GM12872 (cell line): ENCODE measurements around the gene LAMC2.

Experiments used
- TF ChIP-seq, protein P1 (sequence below): IDR thresholded peaks from 3 replicates; pipeline ENCODE4 v1.5.1; 2011; ENCODE audit warnings: low read depth, mild to moderate bottlenecking, low read length, moderate library complexity; ENCODE audit not compliant: insufficient read depth

Gene LAMC2

DNA sequence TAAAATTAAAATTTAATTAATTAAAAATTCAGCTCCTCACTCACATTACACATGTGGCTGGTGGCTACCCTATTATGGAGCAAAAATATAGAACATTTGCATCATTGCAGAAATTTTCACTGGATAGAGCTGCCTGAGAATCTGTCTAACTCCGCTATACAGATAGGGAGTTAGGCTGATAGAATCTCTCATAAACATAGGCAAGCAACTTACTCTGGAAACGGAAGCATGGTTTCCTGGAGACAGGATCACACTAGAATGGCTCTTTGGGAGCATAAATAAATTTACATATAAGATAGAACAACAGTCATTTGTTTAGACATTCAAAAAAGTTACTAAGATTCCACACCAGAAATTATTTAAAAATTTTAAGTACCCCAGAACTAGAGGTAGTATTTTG, 12.2 kb upstream of the LAMC2 start:
- TF ChIP-seq, protein P1, sequence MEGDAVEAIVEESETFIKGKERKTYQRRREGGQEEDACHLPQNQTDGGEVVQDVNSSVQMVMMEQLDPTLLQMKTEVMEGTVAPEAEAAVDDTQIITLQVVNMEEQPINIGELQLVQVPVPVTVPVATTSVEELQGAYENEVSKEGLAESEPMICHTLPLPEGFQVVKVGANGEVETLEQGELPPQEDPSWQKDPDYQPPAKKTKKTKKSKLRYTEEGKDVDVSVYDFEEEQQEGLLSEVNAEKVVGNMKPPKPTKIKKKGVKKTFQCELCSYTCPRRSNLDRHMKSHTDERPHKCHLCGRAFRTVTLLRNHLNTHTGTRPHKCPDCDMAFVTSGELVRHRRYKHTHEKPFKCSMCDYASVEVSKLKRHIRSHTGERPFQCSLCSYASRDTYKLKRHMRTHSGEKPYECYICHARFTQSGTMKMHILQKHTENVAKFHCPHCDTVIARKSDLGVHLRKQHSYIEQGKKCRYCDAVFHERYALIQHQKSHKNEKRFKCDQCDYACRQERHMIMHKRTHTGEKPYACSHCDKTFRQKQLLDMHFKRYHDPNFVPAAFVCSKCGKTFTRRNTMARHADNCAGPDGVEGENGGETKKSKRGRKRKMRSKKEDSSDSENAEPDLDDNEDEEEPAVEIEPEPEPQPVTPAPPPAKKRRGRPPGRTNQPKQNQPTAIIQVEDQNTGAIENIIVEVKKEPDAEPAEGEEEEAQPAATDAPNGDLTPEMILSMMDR: no peak

DNA sequence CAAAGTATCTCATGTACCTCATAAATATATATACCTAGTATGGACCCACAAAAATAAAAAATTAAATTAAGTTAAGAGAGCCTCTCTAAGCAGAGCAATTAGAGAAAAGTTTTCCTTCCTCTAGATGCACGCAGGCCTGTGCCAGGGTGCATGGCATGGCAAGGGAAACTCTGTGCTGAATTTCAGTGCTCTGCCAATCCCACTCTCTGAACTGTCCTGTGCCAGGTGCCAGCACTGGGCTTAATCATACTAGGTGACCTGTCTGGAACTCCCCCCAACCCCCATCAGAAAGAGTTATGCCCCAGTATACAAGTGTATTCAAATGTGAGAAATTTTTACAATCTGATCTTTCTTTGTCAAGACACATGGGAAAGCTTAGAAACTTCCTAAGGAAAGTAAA, 10.4 kb upstream of the LAMC2 start:
- TF ChIP-seq, protein P1: no peak

DNA sequence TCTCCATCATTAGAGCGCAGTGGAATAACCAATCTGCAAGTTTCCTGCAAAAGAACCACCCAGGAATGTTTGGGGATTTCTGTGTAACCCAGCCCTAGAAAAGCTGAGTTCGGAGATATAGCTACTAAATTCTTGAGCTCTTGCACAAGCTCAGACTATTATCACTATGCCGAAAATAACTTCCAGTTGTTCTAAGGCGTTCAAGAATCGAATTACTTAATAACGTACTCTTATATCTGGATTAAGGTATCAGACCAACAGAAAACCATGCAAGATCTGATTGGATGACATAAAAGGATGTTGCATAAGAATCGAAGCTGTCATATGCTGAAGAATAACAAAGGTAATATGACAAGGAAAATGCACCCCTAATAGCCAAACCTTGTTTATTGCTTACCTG, 7.5 kb upstream of the LAMC2 start:
- TF ChIP-seq, protein P1: no peak

DNA sequence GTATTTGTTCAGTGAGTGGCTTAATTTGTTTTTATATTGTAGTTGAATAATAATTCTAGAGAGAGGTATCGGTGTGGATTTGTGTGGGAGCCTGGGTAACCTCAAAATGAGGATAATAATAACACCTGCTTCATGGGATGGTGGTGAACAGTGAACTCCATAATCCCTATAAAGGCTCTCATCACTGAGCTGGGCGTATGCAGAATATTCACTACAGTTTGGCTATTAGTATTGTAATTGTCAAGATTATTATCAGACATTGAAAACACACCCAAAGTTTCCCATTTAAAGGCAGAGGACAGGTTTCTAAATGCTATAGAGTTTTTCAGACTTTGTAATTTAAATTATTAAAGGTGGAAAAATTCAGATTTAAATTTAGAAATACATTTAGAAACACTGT, 7.0 kb upstream of the LAMC2 start:
- TF ChIP-seq, protein P1: no peak

DNA sequence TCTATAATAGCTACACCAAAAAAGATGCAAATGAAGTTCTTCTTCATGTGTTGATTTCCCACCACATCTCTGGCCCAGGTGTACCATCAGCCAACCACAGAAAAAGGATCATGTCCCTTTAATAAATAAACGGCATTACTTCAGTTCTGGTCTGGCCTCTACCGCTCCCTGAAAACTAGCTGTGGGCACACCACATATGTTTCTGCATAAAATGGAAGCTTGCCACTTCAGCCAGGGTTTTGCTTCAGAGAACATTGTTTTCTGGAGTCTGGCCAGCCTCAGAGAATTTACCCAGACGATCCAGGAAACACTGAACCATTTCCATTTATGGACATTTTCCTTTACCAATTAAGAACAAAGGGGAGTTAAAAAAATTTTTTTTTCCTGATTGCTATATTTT, 5.8 kb upstream of the LAMC2 start:
- TF ChIP-seq, protein P1: no peak

DNA sequence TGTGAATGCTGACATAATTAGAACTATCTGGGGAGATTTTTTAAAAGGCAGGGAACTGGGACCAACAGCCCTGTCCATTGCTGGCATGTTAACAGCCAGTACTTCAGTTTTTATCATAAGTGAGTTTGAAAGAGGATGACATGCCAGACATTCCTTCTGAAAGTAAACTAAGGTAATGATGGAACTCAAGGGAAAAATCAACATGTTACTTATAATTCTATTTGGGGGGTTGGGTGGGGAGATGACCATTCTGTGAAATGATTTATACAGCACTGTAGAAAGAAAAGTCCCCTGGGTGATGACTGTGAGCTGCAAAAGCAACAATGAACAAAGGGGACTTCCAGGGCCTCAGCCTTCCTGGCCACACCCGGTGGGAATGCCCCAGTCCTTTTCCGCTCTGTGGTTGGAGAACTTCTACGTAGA, 5.4 kb upstream of the LAMC2 start:
- TF ChIP-seq, protein P1: no peak

DNA sequence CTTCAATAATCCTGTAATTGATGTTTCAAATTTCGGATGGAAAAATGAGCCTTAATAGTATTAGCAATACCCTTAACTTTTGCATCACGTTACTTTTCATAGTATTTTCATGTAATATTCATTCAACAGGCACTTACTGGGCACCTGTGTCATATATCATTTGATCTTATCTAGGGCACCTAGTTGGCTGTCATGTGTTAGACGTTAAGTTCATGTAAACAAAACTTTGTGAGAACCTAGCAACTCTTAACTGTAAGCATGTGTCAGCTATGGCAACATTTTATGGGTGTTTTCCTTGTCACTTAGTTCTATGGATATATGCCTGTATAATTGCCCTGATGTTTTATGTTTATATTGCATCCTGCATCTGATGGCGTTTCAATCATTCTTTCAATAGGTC, 777 bp downstream of the LAMC2 start:
- TF ChIP-seq, protein P1: no peak

DNA sequence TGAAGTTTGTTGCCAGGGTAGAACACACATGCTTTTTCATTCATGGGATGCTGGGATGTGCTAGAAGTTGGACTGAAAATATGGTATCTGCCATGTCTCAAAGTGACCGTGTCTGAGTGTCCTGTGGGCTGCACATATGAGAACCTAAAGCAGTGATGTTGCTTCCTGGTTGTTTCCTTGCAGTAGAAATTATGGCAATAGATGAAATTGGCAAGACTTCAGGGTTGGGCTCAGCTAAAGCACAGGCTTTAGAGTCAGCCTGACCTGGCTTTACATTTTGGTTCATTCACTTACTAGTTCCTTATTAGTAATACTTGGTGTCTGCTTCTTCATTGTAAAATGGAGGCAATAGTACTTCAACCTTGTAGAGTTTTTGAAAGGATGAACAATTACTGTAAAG, 2.2 kb downstream of the LAMC2 start:
- TF ChIP-seq, protein P1: no peak
